ENCODE results near the gene DCXR.

Gene DCXR

DNA sequence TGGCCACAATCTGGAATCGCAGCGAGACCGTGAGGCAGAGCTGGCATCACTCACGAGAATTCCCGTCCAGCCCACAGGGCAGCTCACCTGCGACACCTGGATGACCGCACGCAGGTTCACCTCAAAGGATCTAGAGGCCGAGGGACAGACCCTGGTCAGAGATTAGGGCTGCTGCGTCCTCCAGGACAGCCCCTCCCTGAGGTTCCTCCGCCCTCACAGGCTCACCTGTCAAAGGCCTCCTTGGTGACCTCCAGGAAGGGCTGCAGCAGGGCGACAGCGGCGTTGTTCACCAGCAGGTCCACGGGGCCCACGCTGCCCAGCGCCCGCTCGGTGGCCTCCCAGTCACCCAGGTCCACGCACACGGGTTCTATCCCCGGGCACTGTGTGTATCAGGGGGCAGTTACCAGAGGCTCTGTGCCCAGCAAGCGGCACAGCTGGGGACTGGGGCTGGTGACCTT is 834 bp downstream of the DCXR start:
- DNase-seq = no peak

DNA sequence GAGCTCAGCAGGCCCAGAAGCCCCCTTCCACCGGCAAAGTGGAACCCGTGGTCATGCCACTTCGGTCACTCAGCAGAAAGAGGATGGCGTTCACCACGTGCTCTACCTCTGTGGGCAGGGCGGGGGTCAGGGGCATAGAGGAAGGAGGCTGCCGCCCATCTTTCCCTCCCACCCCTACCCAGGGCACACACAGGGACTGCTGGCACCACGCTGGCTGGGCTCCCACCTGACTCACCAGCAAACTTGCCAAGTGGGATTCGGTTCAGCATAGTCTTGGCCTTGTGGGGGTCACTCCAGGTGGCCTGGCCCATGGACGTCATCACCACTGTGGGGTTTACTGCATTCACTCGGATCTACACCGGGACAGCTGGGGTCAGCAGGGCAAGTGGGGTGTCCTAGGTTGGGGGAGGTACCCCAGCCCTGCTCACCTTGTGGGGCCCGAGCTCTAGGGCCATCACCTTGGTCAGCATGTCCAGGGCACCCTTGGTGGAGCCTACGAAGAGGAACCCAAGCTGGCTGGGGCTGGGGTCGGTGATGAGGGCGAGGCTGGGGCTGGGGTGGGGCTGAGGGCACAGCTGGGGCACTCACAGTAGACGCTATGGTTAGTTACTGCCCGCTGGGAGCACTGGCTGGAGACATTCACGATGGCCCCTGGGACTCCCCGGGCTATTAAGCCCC is 1.4 kb downstream of the DCXR start:
- DNase-seq = no peak

DNA sequence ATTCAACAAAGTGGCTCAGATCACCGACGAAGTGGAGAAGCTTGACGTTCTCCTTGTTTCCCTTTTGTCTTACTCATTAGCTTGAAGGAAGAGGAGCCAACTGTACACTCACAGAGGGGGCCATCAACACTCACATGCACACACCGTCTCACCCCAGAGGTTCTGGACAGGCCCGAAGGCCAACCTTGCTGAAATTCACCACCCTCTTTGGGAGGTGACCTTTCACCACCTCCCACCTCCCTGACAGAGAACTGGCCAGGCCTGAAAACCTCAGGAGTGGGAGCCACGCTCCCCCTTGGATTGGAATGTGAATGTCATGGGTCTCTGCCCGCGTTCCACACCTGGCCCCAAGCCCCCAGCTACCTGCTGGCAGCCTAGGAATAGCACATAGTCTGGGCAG is 2.0 kb downstream of the DCXR start:
- DNase-seq = no peak

DNA sequence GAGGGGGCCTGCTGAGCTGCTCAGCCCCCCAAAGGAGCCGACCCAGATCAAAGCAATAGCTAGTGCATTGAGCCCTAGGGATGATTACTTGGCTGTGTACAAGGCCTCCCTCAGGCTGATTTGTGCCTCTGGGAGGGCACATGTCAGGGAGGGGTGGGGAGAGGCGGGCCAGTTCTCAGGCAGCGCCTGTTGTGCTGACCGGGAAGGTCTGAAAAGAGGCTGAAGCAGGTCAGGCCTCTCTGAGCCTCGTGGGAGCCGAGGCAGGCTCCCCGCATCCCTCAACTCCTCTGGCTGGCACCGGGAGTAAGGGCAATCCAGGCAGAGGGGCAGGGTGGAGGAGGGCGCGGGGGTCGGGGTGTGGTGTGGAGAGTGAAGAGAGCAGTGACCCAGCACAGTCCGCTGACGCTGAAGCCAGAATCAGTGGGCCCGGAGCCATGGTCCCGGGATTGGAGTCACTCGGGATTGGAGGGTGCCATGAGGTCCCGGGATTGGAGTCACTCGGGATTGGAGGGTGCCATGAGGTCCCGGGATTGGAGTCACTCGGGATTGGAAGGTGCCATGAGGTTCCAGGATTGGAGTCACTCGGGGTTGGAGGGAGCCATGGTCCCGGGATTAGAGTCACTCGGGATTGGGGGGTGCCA is 3.0 kb downstream of the DCXR start:
- DNase-seq = no peak

DNA sequence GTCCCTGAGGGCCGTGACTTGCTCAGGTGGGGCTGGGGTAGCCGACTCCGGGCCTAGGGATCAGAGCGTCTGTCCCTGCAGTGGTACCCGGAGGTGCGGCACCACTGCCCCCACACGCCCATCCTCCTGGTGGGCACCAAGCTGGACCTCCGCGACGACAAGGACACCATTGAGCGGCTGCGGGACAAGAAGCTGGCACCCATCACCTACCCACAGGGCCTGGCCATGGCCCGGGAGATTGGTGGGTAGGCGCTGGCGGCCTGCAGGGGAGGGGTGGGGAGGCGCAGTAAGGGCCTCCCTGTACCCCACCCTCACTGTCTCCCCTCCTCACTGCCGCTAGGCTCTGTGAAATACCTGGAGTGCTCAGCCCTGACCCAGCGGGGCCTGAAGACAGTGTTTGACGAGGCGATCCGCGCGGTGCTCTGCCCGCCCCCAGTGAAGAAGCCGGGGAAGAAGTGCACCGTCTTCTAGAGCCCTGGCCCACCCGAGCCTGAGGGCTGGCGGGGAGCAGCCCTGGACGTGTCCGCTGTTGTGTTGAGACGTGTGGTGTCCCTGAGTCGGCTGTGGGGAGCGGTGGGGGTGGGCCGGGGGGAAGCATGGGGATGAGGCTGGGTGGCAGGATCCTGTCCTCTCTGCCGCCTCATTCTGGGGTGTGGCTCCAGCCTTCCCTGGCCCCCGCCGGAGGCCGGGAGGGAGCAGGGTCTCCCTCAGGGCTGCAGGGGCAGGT is 4.0 kb downstream of the DCXR start:
- no peak for DNase-seq

DNA sequence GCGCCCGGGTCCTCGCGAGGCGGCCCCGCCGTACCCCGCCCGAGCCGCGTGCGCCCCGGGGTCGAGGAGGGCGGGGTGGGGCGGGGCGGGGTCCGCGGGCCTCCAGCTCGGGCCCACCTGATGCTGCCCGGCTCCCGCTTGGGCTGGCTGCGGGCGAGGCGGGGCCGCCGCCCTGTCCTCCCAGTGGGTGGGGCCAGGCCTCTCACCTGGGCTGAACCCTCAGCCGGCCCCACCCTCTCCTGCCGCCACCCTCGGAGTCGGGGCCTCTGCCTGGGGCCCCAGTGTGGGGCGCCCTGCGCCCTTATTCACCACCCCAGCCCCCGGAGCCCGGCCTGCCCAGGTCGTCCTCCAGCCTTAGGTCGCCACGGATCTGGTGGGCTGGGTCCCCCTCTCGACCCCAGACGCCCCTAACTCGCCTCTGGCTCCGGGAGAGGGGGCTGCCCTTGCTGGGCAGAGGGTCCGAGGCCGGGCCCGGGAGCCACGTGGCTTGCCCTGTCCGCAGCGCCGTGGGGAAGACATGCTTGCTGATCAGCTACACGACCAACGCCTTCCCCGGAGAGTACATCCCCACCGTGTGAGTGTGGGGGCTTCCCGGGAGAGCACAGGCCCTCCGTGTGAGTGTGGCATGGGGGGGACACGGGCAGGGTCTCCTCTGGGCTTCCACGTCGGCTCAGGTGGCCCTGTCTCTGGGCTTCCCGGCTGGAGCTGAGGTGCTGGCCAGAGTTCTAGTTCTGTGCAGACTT is 5.4 kb downstream of the DCXR start:
- DNase-seq = no peak

DNA sequence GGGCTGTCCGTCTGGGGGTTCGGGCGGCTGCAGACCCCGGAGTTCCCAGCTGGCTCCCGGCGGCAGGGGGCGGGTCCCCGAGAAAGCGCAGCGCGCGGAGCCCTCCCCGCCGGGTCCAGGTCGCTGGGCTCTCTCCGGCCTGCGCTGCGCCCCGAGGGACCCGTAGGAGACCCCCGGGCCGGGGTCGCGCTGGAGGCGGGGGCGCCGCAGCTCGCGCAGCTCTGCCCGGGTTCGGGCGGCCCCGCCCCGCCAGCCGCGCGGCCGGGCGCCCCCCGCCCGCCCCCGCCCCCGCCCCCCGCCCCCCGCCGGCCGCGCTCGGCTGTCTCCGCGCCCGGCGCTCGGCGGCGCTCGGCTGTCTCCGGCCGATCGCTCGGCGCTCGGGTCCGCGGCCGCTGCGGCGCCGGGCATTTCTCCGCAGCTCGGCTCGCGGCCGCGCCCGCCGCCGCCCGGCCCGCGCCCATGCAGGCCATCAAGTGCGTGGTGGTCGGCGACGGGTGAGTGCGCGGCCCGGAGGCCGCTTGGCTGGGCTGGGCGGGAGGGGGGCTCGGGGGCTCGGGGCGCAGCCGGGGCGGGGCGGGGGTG is 6.1 kb downstream of the DCXR start, which contains the start of gene RAC3:
Gene RAC3, plus strand, starts transcription at position 376 of the 582 bp plus-strand sequence. Its CDS starts 84 bp downstream, at position 460.
- no peak for DNase-seq

DNA sequence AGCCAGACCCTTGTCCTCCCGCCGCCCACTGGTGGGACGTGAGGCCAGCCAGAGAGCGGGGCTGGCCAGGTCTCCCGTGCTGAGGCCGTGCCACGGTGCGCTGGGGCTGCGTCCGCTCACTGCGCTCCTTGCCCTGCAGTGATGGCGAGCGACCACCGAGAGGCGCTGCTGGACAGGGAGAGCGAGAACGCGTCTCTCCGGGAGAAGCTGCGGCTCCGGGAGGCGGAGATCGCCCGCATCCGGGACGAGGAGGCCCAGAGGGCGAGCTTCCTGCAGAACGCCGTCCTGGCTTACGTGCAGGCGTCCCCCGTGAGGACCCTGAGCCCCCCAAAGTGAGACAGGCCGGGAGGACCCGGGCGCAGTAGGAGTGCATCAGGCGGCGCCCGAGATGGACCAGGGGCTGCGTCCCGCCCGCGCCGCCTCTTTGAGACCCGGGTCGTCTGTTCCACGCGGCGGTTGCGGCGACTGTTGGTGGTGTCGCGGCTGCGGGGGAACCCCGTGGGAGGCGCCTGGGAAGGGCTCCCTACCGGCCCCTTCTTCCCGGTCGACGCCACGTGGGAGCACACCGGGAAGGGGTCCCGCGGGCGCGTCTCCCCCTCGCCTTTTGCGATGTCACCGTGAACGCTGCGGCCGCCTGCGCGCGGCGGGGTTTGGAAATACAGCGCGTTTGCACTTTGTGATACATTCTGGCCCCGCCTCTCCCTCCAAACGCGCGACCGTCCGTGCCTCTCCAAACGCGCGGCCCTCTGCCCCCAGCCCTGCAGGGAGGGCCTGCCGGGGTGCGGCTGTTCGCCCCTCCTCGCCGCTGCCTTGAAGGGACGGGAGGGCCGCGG is 6.8 kb downstream of the DCXR start:
- peak; percentile 90 for DNase-seq

DNA sequence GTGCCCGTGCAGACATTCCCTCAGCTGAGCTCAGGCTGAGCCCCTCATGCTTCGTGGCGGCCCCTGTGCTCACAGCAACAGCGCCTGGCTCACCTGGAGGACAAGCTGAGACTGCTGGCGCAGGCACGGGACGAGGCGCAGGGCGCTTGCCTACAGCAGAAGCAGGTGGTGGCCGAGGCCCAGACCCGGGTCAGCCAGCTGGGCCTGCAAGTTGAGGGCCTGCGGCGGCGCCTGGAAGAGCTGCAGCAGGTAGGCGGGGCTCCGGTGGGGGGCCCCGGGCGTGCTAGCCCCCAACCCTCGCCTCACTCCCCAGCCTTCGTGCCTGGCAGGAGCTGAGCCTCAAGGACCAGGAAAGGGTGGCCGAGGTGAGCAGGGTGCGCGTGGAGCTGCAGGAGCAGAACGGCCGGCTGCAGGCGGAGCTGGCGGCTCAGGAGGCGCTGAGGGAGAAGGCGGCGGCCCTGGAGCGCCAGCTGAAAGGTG is 7.5 kb downstream of the DCXR start:
- DNase-seq = no peak

DNA sequence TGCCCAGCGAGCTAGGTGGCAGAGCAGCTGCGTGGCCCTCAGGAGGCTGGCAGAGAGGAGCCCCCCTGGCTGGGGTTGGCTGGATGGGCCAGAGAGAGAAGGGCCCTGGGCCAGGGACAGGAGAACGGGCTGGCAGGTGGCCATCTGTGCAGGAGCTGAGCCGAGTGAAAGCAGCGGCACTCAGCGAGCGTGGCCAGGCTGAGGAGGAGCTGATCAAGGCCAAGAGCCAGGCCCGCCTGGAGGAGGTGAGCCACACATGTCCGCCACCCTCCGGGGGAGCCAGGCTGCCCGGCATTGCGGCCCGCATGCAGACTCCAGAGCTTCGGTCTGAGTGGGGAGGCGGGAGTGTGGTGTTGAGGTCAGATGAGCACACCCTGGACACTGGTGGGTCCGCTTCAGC is 8.1 kb downstream of the DCXR start:
- no peak for DNase-seq

DNA sequence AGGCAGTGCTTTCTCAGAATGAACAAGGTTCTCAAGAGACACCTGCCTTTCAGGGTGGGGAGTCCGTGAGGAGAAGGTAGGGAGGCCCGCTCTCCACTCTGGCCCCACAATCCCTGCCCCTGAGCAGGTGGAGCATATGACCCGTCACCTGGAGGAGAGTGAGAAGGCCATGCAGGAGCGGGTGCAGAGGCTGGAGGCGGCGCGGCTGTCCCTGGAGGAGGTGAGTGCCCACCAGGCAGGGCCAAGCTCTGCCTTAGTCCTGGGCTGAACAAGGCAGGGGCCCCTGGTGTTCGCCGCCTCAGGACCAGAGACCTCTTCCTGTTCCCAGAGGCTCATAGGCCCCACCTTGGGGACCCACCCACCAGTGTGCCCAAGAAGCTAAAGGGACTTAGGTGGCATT is 8.5 kb downstream of the DCXR start:
- DNase-seq = no peak

DNA sequence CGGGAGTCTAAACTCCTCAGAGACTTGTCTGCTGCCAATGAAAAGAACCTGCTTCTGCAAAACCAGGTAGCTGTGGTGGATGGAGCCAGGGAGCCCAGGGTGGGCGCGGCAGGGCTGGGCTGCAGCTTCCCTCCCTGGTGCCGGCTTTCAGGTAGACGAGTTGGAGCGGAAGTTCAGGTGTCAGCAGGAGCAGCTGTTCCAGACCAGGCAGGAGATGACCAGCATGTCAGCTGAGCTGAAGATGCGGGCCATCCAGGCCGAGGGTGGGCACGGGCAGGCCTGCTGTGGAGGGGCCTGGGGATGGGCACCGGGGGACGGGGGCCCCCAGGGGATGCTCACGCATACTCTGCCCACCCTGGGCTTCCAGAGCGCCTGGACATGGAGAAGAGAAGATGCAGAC is 9.3 kb downstream of the DCXR start:
- DNase-seq = no peak

DNA sequence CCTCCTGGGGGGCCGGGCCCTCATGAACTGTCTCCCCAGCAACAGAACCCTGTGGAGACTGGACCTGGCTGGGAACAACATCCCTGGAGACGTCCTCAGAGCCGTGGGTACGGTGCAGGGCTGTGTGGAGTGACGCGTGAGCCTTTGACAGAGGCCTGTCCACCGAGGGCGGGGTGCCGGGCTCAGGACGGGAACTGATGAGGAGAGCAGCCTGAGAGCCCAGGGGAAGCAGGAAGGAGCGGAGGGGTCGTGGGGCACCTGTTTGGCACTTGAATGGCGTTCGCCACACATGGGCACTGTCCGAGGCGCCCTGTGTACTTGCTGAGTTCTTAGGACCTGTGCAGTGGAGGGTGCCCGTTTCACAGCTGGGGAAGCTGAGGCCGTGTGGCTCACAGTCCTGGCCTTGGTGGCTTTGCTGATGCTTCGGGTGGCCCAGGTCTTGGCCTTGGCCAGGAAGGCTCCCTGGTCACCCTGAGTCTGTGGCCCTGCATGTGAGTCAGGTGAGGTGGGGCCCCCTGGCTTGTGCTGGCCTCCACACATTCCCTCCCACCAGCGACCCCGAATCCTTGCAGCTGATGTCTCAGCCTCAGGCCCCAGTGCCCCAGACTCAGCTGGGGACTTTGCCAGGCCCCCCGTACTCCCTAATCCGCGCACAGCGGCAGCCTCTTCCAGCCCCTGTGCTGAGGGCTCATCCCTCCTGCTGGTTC is 11.9 kb downstream of the DCXR start:
- DNase-seq = no peak

DNA sequence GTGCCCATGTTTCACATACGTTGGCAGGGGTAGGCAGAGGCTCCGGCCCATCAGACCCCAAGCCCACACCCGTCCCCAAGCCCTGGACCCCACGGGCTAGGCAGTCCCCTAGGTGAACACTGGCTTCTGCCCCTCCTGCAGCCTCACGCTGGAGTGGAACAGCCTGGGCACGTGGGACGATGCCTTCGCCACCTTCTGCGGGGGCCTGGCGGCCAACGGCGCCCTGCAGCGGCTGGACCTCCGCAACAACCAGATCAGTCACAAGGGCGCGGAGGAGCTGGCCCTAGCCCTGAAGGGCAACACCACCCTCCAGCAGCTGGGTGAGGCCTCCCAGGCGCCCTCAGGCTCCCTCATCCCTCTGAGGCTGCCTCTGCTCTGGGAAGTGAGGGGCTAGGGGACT is 12.6 kb downstream of the DCXR start:
- DNase-seq = no peak

DNA sequence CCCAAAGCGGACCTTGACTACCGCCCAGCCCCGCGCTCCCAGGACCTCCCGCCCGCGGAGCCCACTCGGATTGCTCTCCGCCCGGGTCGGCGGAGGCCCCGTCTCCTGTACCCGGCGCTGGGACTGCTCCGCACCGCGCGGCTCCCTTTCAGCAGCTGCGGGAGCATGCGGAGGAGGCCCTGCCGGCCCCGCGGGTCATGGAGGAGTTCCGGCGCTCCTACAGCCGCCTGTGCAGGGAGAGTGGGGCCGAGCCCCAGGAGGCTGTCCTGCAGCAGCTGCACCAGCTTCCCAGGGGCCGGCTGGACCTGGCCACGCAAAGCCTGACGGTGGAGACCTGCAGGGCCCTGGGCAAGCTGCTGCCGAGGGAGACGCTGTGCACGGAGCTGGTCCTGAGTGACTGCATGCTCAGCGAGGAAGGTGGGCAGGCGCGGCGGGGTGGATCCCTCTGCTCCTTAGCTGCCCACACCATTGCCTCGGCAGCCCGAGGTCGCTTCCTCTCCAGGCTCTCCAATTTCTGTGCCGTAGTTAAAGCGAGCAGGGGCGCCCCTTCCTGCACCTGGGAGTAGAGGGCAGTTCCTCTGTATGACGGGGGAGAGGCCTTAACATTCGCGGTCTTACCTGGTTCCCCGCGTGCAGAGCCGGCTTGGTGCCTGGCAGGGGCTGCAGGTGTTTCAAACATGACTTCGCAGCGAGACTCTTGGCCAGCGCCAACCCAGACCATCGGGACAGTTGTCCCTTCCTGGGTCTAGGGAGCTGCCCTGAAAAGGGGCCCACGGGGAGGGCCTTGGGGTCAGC is 13.9 kb downstream of the DCXR start:
- peak; percentile 73 for DNase-seq

DNA sequence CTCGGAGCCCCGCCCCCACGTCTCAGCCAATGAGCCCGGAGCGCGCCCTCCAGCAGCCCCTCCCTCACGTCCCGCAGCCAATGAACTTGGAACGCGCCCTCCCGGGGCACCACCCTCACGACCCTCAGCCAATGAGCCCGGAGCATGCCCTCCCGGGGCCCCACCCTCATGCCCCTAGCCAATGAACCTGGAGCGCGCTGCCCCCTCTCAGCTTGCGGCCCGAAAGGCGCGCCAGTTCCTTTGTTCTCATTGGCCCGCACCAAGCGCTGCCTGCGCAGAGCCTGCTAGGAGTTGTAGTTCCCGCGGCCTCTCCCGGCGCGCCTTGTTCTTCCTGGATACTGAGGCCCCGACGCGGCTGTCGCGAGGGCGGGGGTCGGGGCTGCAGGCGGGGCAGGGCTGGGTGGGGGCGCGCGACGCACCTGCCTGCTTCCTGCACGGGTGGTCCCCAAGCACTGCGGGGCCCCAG is 14.5 kb downstream of the DCXR start, which contains the start of gene LRRC45:
Gene LRRC45, plus strand, starts transcription at position 325 of the 466 bp plus-strand sequence. CDS start 339 bp downstream, outside the sequence.
- peak; percentile 99 for DNase-seq

DNA sequence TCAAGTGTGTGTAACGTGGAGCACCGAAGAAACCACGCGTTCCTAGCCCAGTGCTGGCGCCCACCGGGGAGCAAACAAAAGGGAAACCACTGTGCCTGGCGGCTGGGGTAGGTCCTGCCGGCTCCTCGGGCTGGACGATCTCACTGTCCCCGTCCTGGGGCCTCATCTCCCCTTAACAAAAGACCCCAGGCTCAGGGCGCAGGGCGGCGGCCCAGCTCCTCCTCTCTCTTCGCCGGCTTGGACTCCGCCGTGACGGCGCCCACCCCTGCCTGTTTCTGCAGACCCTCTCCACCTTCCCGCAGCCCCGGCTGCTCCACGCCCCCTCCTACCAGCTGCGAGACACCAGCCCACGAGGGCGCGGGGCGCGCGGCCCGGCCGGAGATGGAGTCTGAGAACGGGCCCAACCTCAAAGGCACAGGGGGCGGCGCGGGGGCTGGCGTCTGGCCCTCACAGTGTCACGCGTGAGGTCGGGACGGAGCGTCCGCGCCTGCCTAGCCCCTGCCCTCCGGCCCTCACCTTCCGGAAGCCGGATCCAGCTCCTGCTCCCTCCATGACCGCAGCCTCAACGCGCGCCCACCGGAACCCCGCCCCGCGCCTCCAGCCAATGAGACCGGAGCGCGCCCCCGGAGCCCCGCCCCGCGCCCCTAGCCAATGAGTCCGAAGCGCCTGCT is 15.1 kb downstream of the DCXR start, which contains the start of gene CENPX:
Gene CENPX, minus strand, starts transcription at position 569 of the 671 bp plus-strand sequence. Its CDS starts 17 bp downstream, at position 552.
- DNase-seq = no peak

DNA sequence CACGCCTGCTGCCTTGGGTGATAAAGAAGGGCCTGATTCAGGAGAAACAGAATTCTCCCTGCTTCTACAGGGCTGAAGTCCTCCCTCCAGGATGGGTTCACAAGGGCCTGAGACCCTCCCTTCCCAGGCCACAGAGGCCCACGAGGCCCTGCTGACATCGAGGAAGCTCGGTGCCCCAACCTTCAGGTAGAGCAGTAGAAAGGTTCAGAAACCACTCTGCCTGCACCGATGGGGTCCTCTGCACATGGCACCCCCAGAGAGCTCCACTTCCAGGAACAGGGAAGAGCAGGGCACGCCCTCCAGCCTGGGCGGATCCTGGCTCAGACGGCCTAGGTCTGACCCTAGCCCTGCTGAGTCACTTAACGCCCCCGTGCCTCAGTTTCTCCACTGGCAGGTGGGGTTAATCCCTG is 15.6 kb downstream of the DCXR start:
- no peak for DNase-seq
